Measurements from ENCODE around the gene SARS2. TPM values are rescaled to one million over a fixed set of nuclear protein-coding genes. Genes with fewer than 3 reads are reported as not detected.

SARS2 gene
- total RNA-seq, 1 experiment from 2014 or later = 26.7 TPM

- Histone ChIP-seq H3K9ac (ENCODE audit: low read length) (no peak overlapping the region), H3K4me1 (ENCODE audit: insufficient read depth, low read length) (no peaks in the 10 kb centered on the region), H3K9me3 (ENCODE audit: low read length) (no peaks in the 10 kb centered on the region), H4K20me1 (ENCODE audit: low read length) (no peaks in the 10 kb centered on the region), H3K9me2 (replicated peaks; ENCODE audit: low read length) (no peaks in the 10 kb centered on the region), H3K27me3 (ENCODE audit: low read length) (no peaks in the 10 kb centered on the region), H3K27ac (ENCODE audit: low read length) (no peak overlapping the region), H3K79me2 (ENCODE audit: low read length) (no peaks in the 10 kb centered on the region), H3K36me3 (ENCODE audit: low read depth, low read length) (no peaks in the 10 kb centered on the region), H2AFZ (ENCODE audit: low read length) (no peak overlapping the region), H3K4me2 (ENCODE audit: low read length) (no peak overlapping the region), H3F3A (ENCODE audit: low read length, unreplicated experiment) (no peaks in the 10 kb centered on the region), H3K4me3 (ENCODE audit: low read length) (no peak overlapping the region)
- no peak for ATAC-seq
- DNase-seq = no peak
- ChIA-PET CTCF (no interaction called here), POLR2A (ENCODE audit: unreplicated experiment) (no interaction called here)
- no peak for TF ChIP-seq EZH2phosphoT487 (IDR thresholded peaks at IDR 0.05; ENCODE audit: borderline replicate concordance, low read length)
- TF ChIP-seq CTCF (conservative IDR thresholded peaks at IDR 0.05; ENCODE audit: low read depth, low read length) = no peak
- TF ChIP-seq EZH2 (IDR thresholded peaks at IDR 0.05; ENCODE audit: low read length, unreplicated experiment) = no peak
- no TSS peak for BruUV-seq (replicated peaks)
- intact Hi-C loops (cut with micrococcal nuclease) = no loop called here
Measured at GRCh38 chr19:38912600-38913514, 17.7 kb downstream of the SARS2 start.

- no peaks in the 10 kb centered on the region for H3K27me3 ChIP-seq (ENCODE audit: low read length)
- H3F3A ChIP-seq (ENCODE audit: low read length, unreplicated experiment) = no peaks in the 10 kb centered on the region
- H3K9ac ChIP-seq (ENCODE audit: low read length) = no peak overlapping the region
- TF ChIP-seq EZH2 (IDR thresholded peaks at IDR 0.05; ENCODE audit: low read length, unreplicated experiment) (no peak), CTCF (conservative IDR thresholded peaks at IDR 0.05; ENCODE audit: low read depth, low read length) (no peak)
- DNase-seq (no peak), ATAC-seq (no peak)
- no peak overlapping the region for H3K27ac ChIP-seq (ENCODE audit: low read length)
- H3K36me3 ChIP-seq (ENCODE audit: low read depth, low read length) = no peaks in the 10 kb centered on the region
- no TSS peak for BruUV-seq (replicated peaks)
- H3K4me3 ChIP-seq (ENCODE audit: low read length) = no peak overlapping the region
- H4K20me1 ChIP-seq (ENCODE audit: low read length) = no peaks in the 10 kb centered on the region
- intact Hi-C loops (cut with micrococcal nuclease) = no loop called here
- no peaks in the 10 kb centered on the region for H3K79me2 ChIP-seq (ENCODE audit: low read length)
- no peaks in the 10 kb centered on the region for H3K9me3 ChIP-seq (ENCODE audit: low read length)
- ChIA-PET POLR2A (ENCODE audit: unreplicated experiment) (no interaction called here), CTCF (no interaction called here)
- no peak overlapping the region for H3K4me2 ChIP-seq (ENCODE audit: low read length)
- no peaks in the 10 kb centered on the region for H3K9me2 ChIP-seq (replicated peaks; ENCODE audit: low read length)
- no peak overlapping the region for H2AFZ ChIP-seq (ENCODE audit: low read length)
- H3K4me1 ChIP-seq (ENCODE audit: insufficient read depth, low read length) = no peaks in the 10 kb centered on the region
Measured at GRCh38 chr19:38911388-38912001, 19.1 kb downstream of the SARS2 start.

GRCh38 chr19:38910488-38910887 lies 20.1 kb downstream of the SARS2 start:
- intact Hi-C loops (cut with micrococcal nuclease) = no loop called here
- ChIA-PET POLR2A (ENCODE audit: unreplicated experiment) (no interaction called here), CTCF (no interaction called here)
- Histone ChIP-seq H3K4me2 (ENCODE audit: low read length) (no peak overlapping the region), H3K9ac (ENCODE audit: low read length) (no peak overlapping the region), H3K9me3 (ENCODE audit: low read length) (no peaks in the 10 kb centered on the region), H3K36me3 (ENCODE audit: low read depth, low read length) (no peaks in the 10 kb centered on the region), H3K4me3 (ENCODE audit: low read length) (no peak overlapping the region), H3K27ac (ENCODE audit: low read length) (no peak overlapping the region), H3K9me2 (replicated peaks; ENCODE audit: low read length) (no peaks in the 10 kb centered on the region), H3K27me3 (ENCODE audit: low read length) (no peaks in the 10 kb centered on the region), H4K20me1 (ENCODE audit: low read length) (no peaks in the 10 kb centered on the region), H3K4me1 (ENCODE audit: insufficient read depth, low read length) (no peaks in the 10 kb centered on the region), H2AFZ (ENCODE audit: low read length) (no peak overlapping the region), H3K79me2 (ENCODE audit: low read length) (no peaks in the 10 kb centered on the region), H3F3A (ENCODE audit: low read length, unreplicated experiment) (no peaks in the 10 kb centered on the region)
- ATAC-seq (no peak), DNase-seq (no peak)
- no TSS peak for BruUV-seq (replicated peaks)
- no peak for TF ChIP-seq CTCF (conservative IDR thresholded peaks at IDR 0.05; ENCODE audit: low read depth, low read length)
- TF ChIP-seq EZH2 (IDR thresholded peaks at IDR 0.05; ENCODE audit: low read length, unreplicated experiment) = no peak
- no peak for TF ChIP-seq EZH2phosphoT487 (IDR thresholded peaks at IDR 0.05; ENCODE audit: borderline replicate concordance, low read length)

All from PC-3 (cell line).